H9 (cell line): ENCODE results near the gene SSNA1. TPM values are rescaled to one million over a fixed set of nuclear protein-coding genes. Genes with fewer than 3 reads are reported as not detected.

Experiments used
- DNase-seq: peaks from one replicate; pipeline ENCODE4 v3.0.0-alpha.2; 2017
- H2AFZ ChIP-seq: one replicate; pipeline ENCODE4 v1.6.1; 2013; ENCODE audit warnings: mild to moderate bottlenecking, low read length, control low read depth, moderate library complexity
- H2AK5ac ChIP-seq: 2 replicates; pipeline ENCODE4 v1.6.1; 2013; ENCODE audit warnings: low read length, control low read depth, mixed read lengths; ENCODE audit not compliant: insufficient read length
- H2BK120ac ChIP-seq: one replicate; pipeline ENCODE4 v1.6.1; 2013; ENCODE audit warnings: low read depth, mild to moderate bottlenecking, low read length, control low read depth, inconsistent platforms; ENCODE audit not compliant: poor library complexity, severe bottlenecking
- H2BK12ac ChIP-seq: 2 replicates; pipeline ENCODE4 v1.6.1; 2013; ENCODE audit warnings: low read length, control low read depth, mixed read lengths, low read depth; ENCODE audit not compliant: insufficient read length
- H2BK15ac ChIP-seq: 2 replicates; pipeline ENCODE4 v1.6.1; 2013; ENCODE audit warnings: low read depth, low read length, control low read depth
- H2BK20ac ChIP-seq: one replicate; pipeline ENCODE4 v1.6.1; 2013; ENCODE audit warnings: low read depth, mild to moderate bottlenecking, low read length, control low read depth, inconsistent platforms; ENCODE audit not compliant: poor library complexity, severe bottlenecking
- H2BK5ac ChIP-seq: 2 replicates; pipeline ENCODE4 v1.6.1; 2013; ENCODE audit warnings: low read length, control low read depth, mixed read lengths; ENCODE audit not compliant: insufficient read length
- H3K14ac ChIP-seq: 2 replicates; pipeline ENCODE4 v1.6.1; 2013; ENCODE audit warnings: low read length, control low read depth; ENCODE audit not compliant: insufficient read depth
- H3K18ac ChIP-seq: 2 replicates; pipeline ENCODE4 v1.6.1; 2013; ENCODE audit warnings: low read depth, mild to moderate bottlenecking, mixed read lengths, low read length, control low read depth; ENCODE audit not compliant: insufficient read length
- H3K23ac ChIP-seq: 2 replicates; pipeline ENCODE4 v1.6.1; 2013; ENCODE audit warnings: low read length, control low read depth, mixed read lengths, low read depth; ENCODE audit not compliant: insufficient read length
- H3K23me2 ChIP-seq: 2 replicates; pipeline ENCODE4 v1.6.1; 2013; ENCODE audit warnings: low read depth, mild to moderate bottlenecking, mixed read lengths, low read length, control low read depth; ENCODE audit not compliant: insufficient read length, poor library complexity, severe bottlenecking
- H3K27ac ChIP-seq: 2 replicates; pipeline ENCODE4 v1.5.1; 2013; ENCODE audit warnings: low read length, control low read depth, mixed read lengths, low read depth; ENCODE audit not compliant: insufficient read length
- H3K27me3 ChIP-seq: 2 replicates; pipeline ENCODE4 v1.6.1; 2013; ENCODE audit warnings: low read length, control low read depth, inconsistent platforms; ENCODE audit not compliant: insufficient read depth
- H3K4ac ChIP-seq: 2 replicates; pipeline ENCODE4 v1.6.1; 2013; ENCODE audit warnings: low read depth, mild to moderate bottlenecking, control low read depth, inconsistent platforms, low read length, moderate library complexity
- H3K4me1 ChIP-seq: 2 replicates; pipeline ENCODE4 v1.6.1; 2013; ENCODE audit warnings: low read length, control low read depth, inconsistent platforms; ENCODE audit not compliant: insufficient read depth
- H3K4me2 ChIP-seq: 2 replicates; pipeline ENCODE4 v1.6.1; 2013; ENCODE audit warnings: low read length, control low read depth, mixed read lengths; ENCODE audit not compliant: insufficient read length, insufficient read depth
- H3K56ac ChIP-seq: 2 replicates; pipeline ENCODE4 v1.6.1; 2013; ENCODE audit warnings: low read depth, mild to moderate bottlenecking, mixed read lengths, low read length, control low read depth; ENCODE audit not compliant: insufficient read length
- H3K79me1 ChIP-seq: 2 replicates; pipeline ENCODE4 v1.6.1; 2013; ENCODE audit warnings: low read depth, mild to moderate bottlenecking, moderate library complexity, low read length, control low read depth, inconsistent platforms; ENCODE audit not compliant: insufficient read depth, poor library complexity, severe bottlenecking
- H3K79me2 ChIP-seq: 2 replicates; pipeline ENCODE4 v1.6.1; 2013; ENCODE audit warnings: low read length, control low read depth, inconsistent platforms; ENCODE audit not compliant: insufficient read depth
- H3K9ac ChIP-seq: 2 replicates; pipeline ENCODE4 v1.6.1; 2013; ENCODE audit warnings: low read length, control low read depth, mixed read lengths; ENCODE audit not compliant: insufficient read length; ENCODE audit errors: extremely low read depth
- H3K9me3 ChIP-seq: one replicate; pipeline ENCODE4 v1.6.1; 2013; ENCODE audit warnings: low read depth, low read length, inconsistent platforms; ENCODE audit not compliant: control insufficient read depth
- H3T11ph ChIP-seq: one replicate; pipeline ENCODE4 v1.6.1; 2013; ENCODE audit warnings: mild to moderate bottlenecking, low read length, control low read depth, inconsistent platforms
- H4K20me1 ChIP-seq: one replicate; pipeline ENCODE4 v1.6.1; 2013; ENCODE audit not compliant: control insufficient read depth, insufficient read length, insufficient read depth
- H4K5ac ChIP-seq: 2 replicates; pipeline ENCODE4 v1.6.1; 2013; ENCODE audit warnings: low read depth, mild to moderate bottlenecking, mixed read lengths, low read length, control low read depth; ENCODE audit not compliant: insufficient read length
- H4K8ac ChIP-seq: replicated peaks from 2 replicates; pipeline ENCODE4 v1.6.1; 2013; ENCODE audit warnings: low read length, control low read depth, mixed read lengths, low read depth; ENCODE audit not compliant: insufficient read length
- H4K91ac ChIP-seq: 2 replicates; pipeline ENCODE4 v1.6.1; 2013; ENCODE audit warnings: low read depth, mild to moderate bottlenecking, moderate library complexity, mixed read lengths, low read length, control low read depth; ENCODE audit not compliant: insufficient read length
- H3K27ac Mint-ChIP-seq, 3 experiments: 2 replicates in 2 of 3; 3 replicates in 1 of 3; pipeline ENCODE4 v1.8.0; 2020 to 2021; ENCODE audit warnings: mixed read lengths in 3 of 3, mild to moderate bottlenecking in 1 of 3, moderate library complexity in 1 of 3
- H3K27me3 Mint-ChIP-seq: 2 replicates; pipeline ENCODE4 v1.8.0; 2021; ENCODE audit warnings: low read depth, mild to moderate bottlenecking, moderate library complexity, mixed read lengths
- H3K36me3 Mint-ChIP-seq, 3 experiments: 2 replicates in 2 of 3; 3 replicates in 1 of 3; pipeline ENCODE4 v1.8.0; 2020 to 2021; ENCODE audit warnings: low read depth in 3 of 3, mixed read lengths in 3 of 3; ENCODE audit not compliant: insufficient read depth in 1 of 3
- H3K4me1 Mint-ChIP-seq, 2 experiments: 2 replicates each; pipeline ENCODE4 v1.8.0; 2020; ENCODE audit warnings: mixed read lengths in 2 of 2
- H3K4me3 Mint-ChIP-seq, 2 experiments: 2 replicates in 1 of 2; 3 replicates in 1 of 2; pipeline ENCODE4 v1.8.0; 2020 to 2021; ENCODE audit warnings: mild to moderate bottlenecking in 2 of 2, mixed read lengths in 2 of 2, moderate library complexity in 1 of 2
- H3K9me3 Mint-ChIP-seq, 2 experiments: 2 replicates in 1 of 2; 3 replicates in 1 of 2; pipeline ENCODE4 v1.8.0; 2020; ENCODE audit warnings: mild to moderate bottlenecking in 2 of 2, mixed read lengths in 2 of 2, moderate library complexity in 1 of 2
- WGBS: extraction: QIAGEN DNeasy Blood & Tissue Kit; methylation state at CpG from one replicate; pipeline ENCODE4 v1.1.7; 2013; ENCODE audit warnings: missing lambda C conversion rate, low lambda C conversion rate, mixed read lengths; ENCODE audit not compliant: insufficient read length; ENCODE audit errors: extremely low coverage; 5-methylcytosine and 5-hydroxymethylcytosine counted together
- long read RNA-seq: library from polyadenylated mRNA; unstranded; transcript quantifications from one replicate; pipeline ENCODE4 v2.0.0, GENCODE V29; 2020
- total RNA-seq: library from RNA; stranded (reverse); gene quantifications from 2 replicates; pipeline ENCODE4 v1.2.1, GENCODE V29; 2021
- TF ChIP-seq, protein P1 (sequence below): fragments of 200-600 bp; sonication (generic); conservative IDR thresholded peaks from 3 replicates; pipeline ENCODE4 v1.8.0; 2021; ENCODE audit warnings: antibody characterized with exemption, mild to moderate bottlenecking

The SSNA1 gene
- 69.2 and 69.4 TPM in 2 replicates for total RNA-seq
- long read RNA-seq, transcript SSNA1-201 (3 exons, 896 nt): major isoform, 65 of 71 reads
- long read RNA-seq, partial matches to known transcripts: 1 of 71 reads
- long read RNA-seq, other reads (novel, unspliced or antisense): 3 of 71 reads

DNA sequence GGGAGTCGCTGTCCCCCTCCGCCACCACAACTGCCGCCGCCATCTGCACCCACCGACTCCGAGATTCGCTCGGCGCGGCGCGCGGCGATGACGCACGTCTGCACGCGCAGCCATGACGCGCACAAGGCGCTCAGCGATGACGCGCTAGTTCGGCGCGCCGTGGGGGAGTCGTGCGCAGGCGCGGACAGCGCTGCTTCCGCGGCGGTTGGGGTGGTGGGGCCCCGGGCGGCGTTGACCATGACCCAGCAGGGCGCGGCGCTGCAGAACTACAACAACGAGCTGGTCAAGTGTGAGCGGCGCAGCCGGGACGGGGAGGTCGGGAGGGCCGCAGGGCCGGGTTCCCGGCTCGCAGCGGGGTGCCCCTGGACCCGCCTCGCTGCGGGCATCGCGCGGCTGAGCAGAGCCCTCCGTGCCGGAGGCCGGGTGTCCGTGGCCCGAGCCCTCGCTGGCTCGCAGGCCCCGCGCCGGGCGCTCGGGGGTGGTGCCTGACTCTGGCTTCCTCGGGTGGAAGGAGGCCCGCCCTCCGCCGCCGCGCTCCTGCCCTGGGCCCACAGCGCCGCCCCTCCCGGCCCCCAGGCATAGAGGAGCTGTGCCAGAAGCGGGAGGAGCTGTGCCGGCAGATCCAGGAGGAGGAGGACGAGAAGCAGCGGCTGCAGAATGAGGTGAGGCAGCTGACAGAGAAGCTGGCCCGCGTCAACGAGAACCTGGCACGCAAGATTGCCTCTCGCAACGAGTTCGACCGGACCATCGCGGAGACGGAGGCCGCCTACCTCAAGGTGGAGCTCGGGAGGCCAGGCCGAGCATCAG is at the start of gene SSNA1, which contains the start of gene ANAPC2:
TSS of gene SSNA1 (plus strand) at position 187 of the 807 bp plus-strand sequence. CDS start at position 238, 51 bp downstream.
TSS of gene ANAPC2 (minus strand) at position 71 of the 807 bp plus-strand sequence. CDS start at position 43, 28 bp downstream.
- Histone ChIP-seq H3K14ac (no peak within 1 kb of the TSS; the same call in 1 of the 2 replicates), H3T11ph (no peak within 1 kb of the TSS), H2BK12ac (no peak within 1 kb of the TSS), H2BK15ac (no peak within 1 kb of the TSS; the same call in 1 of the 2 replicates), H4K5ac (no peak within 1 kb of the TSS), H2AK5ac (no peak within 1 kb of the TSS), H4K8ac (no peak within 1 kb of the TSS), H2AFZ (no peak within 1 kb of the TSS), H2BK20ac (no peak within 1 kb of the TSS), H3K9ac (peak within 1 kb of the TSS; percentile 41), H3K56ac (no peak within 1 kb of the TSS), H3K9me3 (no peaks in the 10 kb centered on the region), H3K79me1 (peaks cover 6% of the 10 kb centered on the region), H4K20me1 (peaks cover under 1% of the 10 kb centered on the region), H4K91ac (no peak within 1 kb of the TSS), H3K4me2 (peak within 1 kb of the TSS; percentile 82), H3K27me3 (no peaks in the 10 kb centered on the region), H2BK5ac (no peak within 1 kb of the TSS), H3K18ac (peak within 1 kb of the TSS; percentile 37), H2BK120ac (no peak within 1 kb of the TSS), H3K79me2 (peaks cover 10% of the 10 kb centered on the region; the same call in 1 of the 2 replicates), H3K23ac (no peak within 1 kb of the TSS), H3K4ac (no peak within 1 kb of the TSS), H3K27ac (no peak within 1 kb of the TSS), H3K23me2 (peaks cover 13% of the 10 kb centered on the region), H3K4me1 (peaks cover 5% of the 10 kb centered on the region; the same call in 1 of the 2 replicates)
- Mint-ChIP-seq H3K9me3 (no peaks in the 10 kb centered on the region), H3K27me3 (no peaks in the 10 kb centered on the region), H3K27ac (peak within 1 kb of the TSS; percentile 47 to 97 (median 96); a peak in 6 of 7 replicates), H3K36me3 (peaks cover 7 to 50% (median 37%) of the 10 kb centered on the region in 3 experiments; a peak in 6 of 7 replicates), H3K4me1 (peaks cover 17 to 22% of the 10 kb centered on the region in 2 experiments), H3K4me3 (peak within 1 kb of the TSS; percentile 94 to 97)
- TF ChIP-seq, protein P1, sequence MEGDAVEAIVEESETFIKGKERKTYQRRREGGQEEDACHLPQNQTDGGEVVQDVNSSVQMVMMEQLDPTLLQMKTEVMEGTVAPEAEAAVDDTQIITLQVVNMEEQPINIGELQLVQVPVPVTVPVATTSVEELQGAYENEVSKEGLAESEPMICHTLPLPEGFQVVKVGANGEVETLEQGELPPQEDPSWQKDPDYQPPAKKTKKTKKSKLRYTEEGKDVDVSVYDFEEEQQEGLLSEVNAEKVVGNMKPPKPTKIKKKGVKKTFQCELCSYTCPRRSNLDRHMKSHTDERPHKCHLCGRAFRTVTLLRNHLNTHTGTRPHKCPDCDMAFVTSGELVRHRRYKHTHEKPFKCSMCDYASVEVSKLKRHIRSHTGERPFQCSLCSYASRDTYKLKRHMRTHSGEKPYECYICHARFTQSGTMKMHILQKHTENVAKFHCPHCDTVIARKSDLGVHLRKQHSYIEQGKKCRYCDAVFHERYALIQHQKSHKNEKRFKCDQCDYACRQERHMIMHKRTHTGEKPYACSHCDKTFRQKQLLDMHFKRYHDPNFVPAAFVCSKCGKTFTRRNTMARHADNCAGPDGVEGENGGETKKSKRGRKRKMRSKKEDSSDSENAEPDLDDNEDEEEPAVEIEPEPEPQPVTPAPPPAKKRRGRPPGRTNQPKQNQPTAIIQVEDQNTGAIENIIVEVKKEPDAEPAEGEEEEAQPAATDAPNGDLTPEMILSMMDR: peak; percentile 48
- WGBS: no CpG with 5 or more reads among the region's 98 CpGs
- peak; percentile 91 for DNase-seq
